Gastrocnemius medialis (tissue), 4 donors: ENCODE measurements around the gene PSME3IP1. TPM values are rescaled to one million over a fixed set of nuclear protein-coding genes. Genes with fewer than 3 reads are reported as not detected.

Experiments used
- ATAC-seq, 2 donors: fragments of 150-250 bp; one replicate each; pipeline ENCODE4 v1.9.1; 2016
- DNase-seq, 2 donors: peaks; one replicate each; pipeline ENCODE4 v3.0.0-alpha.2; 2019
- H3K27ac ChIP-seq, 4 donors: fragments of 200-600 bp; sonication (generic); 1 replicate in 1 of 4; 2 replicates in 3 of 4; pipeline ENCODE4 v1.5.1; 2016 to 2018; ENCODE audit warnings: mild to moderate bottlenecking in 2 of 4, moderate library complexity in 1 of 4
- H3K27me3 ChIP-seq, 3 donors: fragments of 200-600 bp; sonication (generic) in 2 of 3; 1 replicate in 1 of 3; 2 replicates in 2 of 3; pipeline versions ENCODE4 v1.5.1 to v1.6.0; 2016 to 2019; ENCODE audit warnings: mild to moderate bottlenecking in 1 of 3, moderate library complexity in 1 of 3
- H3K36me3 ChIP-seq, 2 donors: fragments of 200-600 bp; sonication (generic) in 1 of 2; one replicate each; pipeline ENCODE4 v1.5.1; 2017 to 2018
- H3K4me1 ChIP-seq, 2 donors: fragments of 200-600 bp; sonication (generic) in 1 of 2; one replicate each; pipeline ENCODE4 v1.5.1; 2016 to 2017; ENCODE audit warnings: mild to moderate bottlenecking in 2 of 2
- H3K4me3 ChIP-seq, 4 donors: fragments of 200-600 bp; sonication (generic) in 3 of 4; 1 replicate in 1 of 4; 2 replicates in 3 of 4; pipeline ENCODE4 v1.5.1; 2016 to 2019; ENCODE audit warnings: mild to moderate bottlenecking in 2 of 4
- H3K9me3 ChIP-seq, 3 donors: fragments of 200-600 bp; sonication (generic) in 2 of 3; 1 replicate in 1 of 3; 2 replicates in 2 of 3; pipeline ENCODE4 v1.5.1; 2016 to 2019
- CTCF ChIP-seq, 5 experiments: fragments of 450-650 bp in 3 of 5; fragments of 200-600 bp in 2 of 5; sonication (generic) in 2 of 5; IDR thresholded peaks in 4 of 5; conservative IDR thresholded peaks in 1 of 5; 1 replicate in 4 of 5; 2 replicates in 1 of 5; pipeline ENCODE4 v1.5.1; 2016 to 2019; ENCODE audit warnings: antibody characterized with exemption in 5 of 5, mild to moderate bottlenecking in 3 of 5, moderate library complexity in 3 of 5
- POLR2A ChIP-seq, 2 donors: fragments of 450-650 bp; IDR thresholded peaks; one replicate each; pipeline ENCODE4 v1.6.1; 2017; ENCODE audit warnings: antibody characterized with exemption in 2 of 2, mild to moderate bottlenecking in 2 of 2, moderate library complexity in 2 of 2
- in situ Hi-C, 4 donors: fragments of 200-750 bp; cut with MboI; loops; one replicate each; pipeline versions ENCODE4 v1.15.0 to v1.8.0; 2017; ENCODE audit warnings: low sequenced_read_pairs in 4 of 4
- intact Hi-C: fragments of 100-400 bp; cut with DNase I; formaldehyde crosslinking; loops from one replicate; pipeline ENCODE4 v1.15.1; 2023; ENCODE audit warnings: low total_unique reads
- total RNA-seq, 4 donors: library from RNA; depleted of rRNA; stranded (reverse); fragments of >200 nt; gene quantifications; one replicate each; pipeline versions ENCODE4 v1.1.0 to v1.2.3, GENCODE V29; 2016

PSME3IP1 gene
- total RNA-seq, 4 donors from 2014 or later, result 43.8 to 57.6 (median 53.4) TPM

GRCh38 chr16:57194512-57194911, 8.7 kb upstream of the PSME3IP1 start:
- no peaks in the 10 kb centered on the region for H3K9me3 ChIP-seq
- DNase-seq (no peak), ATAC-seq (no peak)
- no peaks in the 10 kb centered on the region for H3K27me3 ChIP-seq
- H3K36me3 ChIP-seq, result no peaks in the 10 kb centered on the region
- H3K27ac ChIP-seq, result no peak overlapping the region
- H3K4me1 ChIP-seq, result peaks cover 10 to 13% of the 10 kb centered on the region in 2 donors
- intact Hi-C loops, result no loop called here
- no peak for TF ChIP-seq CTCF (IDR thresholded peaks at IDR 0.05 in 4 of 5, conservative IDR thresholded peaks at IDR 0.05 in 1 of 5)
- TF ChIP-seq POLR2A (IDR thresholded peaks at IDR 0.05), result no peak
- no peak overlapping the region for H3K4me3 ChIP-seq
- in situ Hi-C loops, result no loop called here

GRCh38 chr16:57192720-57193486, 7.1 kb upstream of the PSME3IP1 start:
- peaks cover 16 to 24% of the 10 kb centered on the region in 2 donors for H3K4me1 ChIP-seq
- intact Hi-C loops, result no loop called here

GRCh38 chr16:57192146-57192545, 6.3 kb upstream of the PSME3IP1 start:
- no peaks in the 10 kb centered on the region for H3K9me3 ChIP-seq
- intact Hi-C loops, result no loop called here
- TF ChIP-seq POLR2A (IDR thresholded peaks at IDR 0.05), result no peak
- no peak for TF ChIP-seq CTCF (IDR thresholded peaks at IDR 0.05 in 4 of 5, conservative IDR thresholded peaks at IDR 0.05 in 1 of 5)
- in situ Hi-C loops, result no loop called here
- H3K36me3 ChIP-seq, result no peaks in the 10 kb centered on the region
- no peaks in the 10 kb centered on the region for H3K27me3 ChIP-seq
- H3K27ac ChIP-seq, result no peak overlapping the region
- H3K4me1 ChIP-seq, result peaks cover 24 to 32% of the 10 kb centered on the region in 2 donors
- DNase-seq (no peak), ATAC-seq (no peak)
- H3K4me3 ChIP-seq, result no peak overlapping the region

More at GRCh38 chr16:57192720-57193486, 7.1 kb upstream of the PSME3IP1 start:
- Histone ChIP-seq H3K9me3 (no peaks in the 10 kb centered on the region), H3K27ac (no peak overlapping the region), H3K4me3 (no peak overlapping the region), H3K27me3 (no peaks in the 10 kb centered on the region), H3K36me3 (no peaks in the 10 kb centered on the region)
- ATAC-seq, result no peak
- DNase-seq, result no peak
- in situ Hi-C loops, result no loop called here
- TF ChIP-seq CTCF (IDR thresholded peaks at IDR 0.05 in 4 of 5, conservative IDR thresholded peaks at IDR 0.05 in 1 of 5), result no peak
- TF ChIP-seq POLR2A (IDR thresholded peaks at IDR 0.05), result no peak

GRCh38 chr16:57191056-57191571, 5.3 kb upstream of the PSME3IP1 start:
- H3K9me3 ChIP-seq, result no peaks in the 10 kb centered on the region
- ATAC-seq, result no peak
- no peaks in the 10 kb centered on the region for H3K36me3 ChIP-seq
- H3K4me1 ChIP-seq, result peaks cover 25 to 34% of the 10 kb centered on the region in 2 donors
- no peak overlapping the region for H3K27ac ChIP-seq
- no peak for DNase-seq
- H3K4me3 ChIP-seq, result no peak overlapping the region
- no peak for TF ChIP-seq POLR2A (IDR thresholded peaks at IDR 0.05)
- TF ChIP-seq CTCF (IDR thresholded peaks at IDR 0.05 in 4 of 5, conservative IDR thresholded peaks at IDR 0.05 in 1 of 5), result no peak
- intact Hi-C loops (no loop called here), in situ Hi-C loops (no loop called here)
- H3K27me3 ChIP-seq, result no peaks in the 10 kb centered on the region
